ENCODE results near the gene GRAMD1A. TPM values are rescaled to one million over a fixed set of nuclear protein-coding genes. Genes with fewer than 3 reads are reported as not detected.

The GRAMD1A gene
- total RNA-seq, 4 donors from 2014 or later = 27.6 to 55.9 (median 34.0) TPM

DNA sequence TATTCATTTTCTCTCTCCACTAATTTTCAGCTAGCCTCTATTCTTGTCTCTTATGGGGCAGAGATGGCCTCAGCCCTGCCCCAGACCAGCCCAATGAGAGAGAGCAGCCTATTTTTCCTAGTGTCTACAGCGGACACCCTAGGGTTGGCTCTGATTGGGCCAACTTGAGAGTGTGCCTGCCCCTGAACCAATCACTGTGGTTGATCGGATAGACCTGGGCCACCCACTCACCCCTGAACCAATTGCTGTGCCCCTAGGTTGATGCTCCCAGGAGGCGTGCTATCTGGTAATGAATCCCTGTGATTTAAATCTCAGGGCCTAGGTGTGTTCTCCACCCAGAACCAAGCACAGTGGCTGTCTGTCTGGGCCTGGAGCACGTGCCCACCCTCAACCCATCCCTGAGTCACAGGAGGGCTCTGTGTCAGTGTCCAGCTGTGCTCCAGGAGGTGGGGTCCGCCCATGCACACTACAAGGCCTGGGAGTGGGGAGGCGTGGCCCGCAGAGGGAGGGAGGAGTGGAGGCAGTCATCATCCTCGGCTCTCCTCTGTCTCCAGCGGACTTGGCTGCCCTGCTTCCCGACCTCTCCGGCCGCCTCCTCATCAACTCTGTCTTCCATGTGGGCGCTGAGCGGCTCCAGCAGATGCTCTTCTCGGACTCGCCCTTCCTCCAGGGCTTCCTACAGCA lies 15.3 kb downstream of the GRAMD1A start:
- TF ChIP-seq, protein P1, sequence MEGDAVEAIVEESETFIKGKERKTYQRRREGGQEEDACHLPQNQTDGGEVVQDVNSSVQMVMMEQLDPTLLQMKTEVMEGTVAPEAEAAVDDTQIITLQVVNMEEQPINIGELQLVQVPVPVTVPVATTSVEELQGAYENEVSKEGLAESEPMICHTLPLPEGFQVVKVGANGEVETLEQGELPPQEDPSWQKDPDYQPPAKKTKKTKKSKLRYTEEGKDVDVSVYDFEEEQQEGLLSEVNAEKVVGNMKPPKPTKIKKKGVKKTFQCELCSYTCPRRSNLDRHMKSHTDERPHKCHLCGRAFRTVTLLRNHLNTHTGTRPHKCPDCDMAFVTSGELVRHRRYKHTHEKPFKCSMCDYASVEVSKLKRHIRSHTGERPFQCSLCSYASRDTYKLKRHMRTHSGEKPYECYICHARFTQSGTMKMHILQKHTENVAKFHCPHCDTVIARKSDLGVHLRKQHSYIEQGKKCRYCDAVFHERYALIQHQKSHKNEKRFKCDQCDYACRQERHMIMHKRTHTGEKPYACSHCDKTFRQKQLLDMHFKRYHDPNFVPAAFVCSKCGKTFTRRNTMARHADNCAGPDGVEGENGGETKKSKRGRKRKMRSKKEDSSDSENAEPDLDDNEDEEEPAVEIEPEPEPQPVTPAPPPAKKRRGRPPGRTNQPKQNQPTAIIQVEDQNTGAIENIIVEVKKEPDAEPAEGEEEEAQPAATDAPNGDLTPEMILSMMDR (IDR thresholded peaks at IDR 0.05; ENCODE audit: low read depth) = no peak

DNA sequence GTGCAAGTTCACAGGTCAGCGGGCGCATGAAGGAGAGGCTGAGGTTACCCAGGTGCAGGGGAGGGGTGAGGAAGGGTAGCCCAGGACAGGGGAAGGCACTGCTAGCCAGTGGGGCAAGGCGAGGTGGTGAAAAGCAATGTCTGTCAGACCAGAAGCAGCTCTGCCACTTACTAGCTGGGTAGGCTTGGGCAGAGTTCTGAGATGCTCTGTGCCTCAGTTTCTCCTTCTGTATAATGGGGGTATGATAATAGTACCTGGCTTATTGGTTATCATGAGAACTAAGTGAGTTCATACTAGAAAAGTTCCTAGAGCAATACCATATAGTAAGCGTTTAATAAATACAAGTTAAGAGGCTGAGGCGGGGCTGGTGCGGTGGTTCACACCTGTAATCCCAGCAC lies 15.8 kb downstream of the GRAMD1A start:
- TF ChIP-seq, protein P1 (IDR thresholded peaks at IDR 0.05; ENCODE audit: low read depth) = no peak

DNA sequence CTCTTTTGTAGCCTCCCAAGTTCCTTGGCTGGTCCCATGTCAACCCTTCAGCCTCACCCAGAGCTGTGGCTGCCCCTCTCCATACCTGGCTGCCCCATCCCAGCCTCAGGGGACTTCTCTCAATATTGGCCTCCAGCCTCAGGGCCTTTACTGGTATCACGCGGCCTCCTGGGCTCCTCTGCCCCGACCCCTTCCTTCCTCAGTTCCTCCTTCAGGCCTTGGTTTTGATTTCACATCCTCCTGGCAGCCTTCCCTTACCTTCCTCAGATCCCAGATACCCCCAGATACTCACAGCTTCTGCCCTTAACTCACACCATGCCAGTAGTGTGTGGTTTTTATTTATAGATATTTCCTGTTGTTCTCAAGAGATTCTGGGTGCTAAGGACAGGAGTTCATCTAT lies 17.4 kb downstream of the GRAMD1A start:
- TF ChIP-seq, protein P1 (IDR thresholded peaks at IDR 0.05; ENCODE audit: low read depth) = no peak

DNA sequence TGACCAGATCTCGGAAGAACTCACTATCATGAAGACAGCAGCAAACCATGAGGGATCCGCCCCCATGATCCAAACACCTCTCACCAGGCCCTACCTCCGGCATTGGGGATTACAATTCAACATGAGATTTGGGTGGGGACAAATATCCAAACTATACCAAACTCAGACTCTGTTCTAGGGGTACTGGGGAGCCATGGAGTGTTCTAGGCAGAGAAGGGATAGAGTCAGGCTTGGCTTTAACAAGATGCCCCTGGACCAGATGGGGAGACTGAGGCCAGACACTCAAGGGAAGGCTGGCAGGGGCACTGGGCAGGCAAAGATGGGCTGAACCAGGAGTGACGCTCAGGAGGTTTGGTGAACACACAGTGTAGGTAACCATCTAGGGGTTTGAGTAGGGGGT lies 18.3 kb downstream of the GRAMD1A start:
- TF ChIP-seq, protein P1 (IDR thresholded peaks at IDR 0.05; ENCODE audit: low read depth) = no peak

DNA sequence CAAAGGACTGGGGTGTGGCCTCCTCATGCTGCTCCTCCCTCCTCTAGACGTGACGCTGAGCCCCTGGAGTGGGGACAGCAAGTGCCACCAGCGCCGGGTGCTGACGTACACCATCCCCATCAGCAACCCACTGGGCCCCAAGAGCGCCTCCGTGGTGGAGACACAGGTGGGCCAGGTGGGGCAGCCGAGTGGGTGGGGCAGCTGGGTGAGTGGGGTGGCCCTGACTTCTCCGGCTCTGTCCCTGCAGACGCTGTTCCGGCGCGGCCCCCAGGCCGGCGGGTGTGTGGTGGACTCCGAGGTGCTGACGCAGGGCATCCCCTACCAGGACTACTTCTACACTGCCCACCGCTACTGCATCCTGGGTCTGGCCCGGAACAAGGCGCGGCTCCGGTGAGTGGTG lies 19.0 kb downstream of the GRAMD1A start:
- TF ChIP-seq, protein P1 (IDR thresholded peaks at IDR 0.05; ENCODE audit: low read depth) = no peak

DNA sequence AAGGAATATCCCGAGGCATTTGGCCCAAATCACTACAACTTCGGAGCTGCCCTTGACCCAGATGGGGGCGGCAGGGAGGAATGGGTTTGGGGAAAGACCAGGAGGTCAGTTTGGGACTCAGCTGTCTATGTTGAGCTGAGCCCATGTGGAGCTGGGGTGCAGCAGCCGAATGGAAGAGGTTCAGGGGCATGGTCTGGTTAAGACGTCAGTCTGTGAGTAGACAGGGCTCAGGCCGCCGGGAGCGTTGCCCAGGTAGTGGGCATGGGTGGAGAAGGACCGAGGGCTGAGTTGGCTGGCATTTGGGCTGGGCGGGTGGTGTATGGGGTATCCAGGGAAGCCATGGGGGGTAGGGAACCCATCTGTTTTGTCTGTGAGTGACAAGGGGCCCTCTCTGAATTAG lies 20.9 kb downstream of the GRAMD1A start:
- TF ChIP-seq, protein P1 (IDR thresholded peaks at IDR 0.05; ENCODE audit: low read depth) = no peak

DNA sequence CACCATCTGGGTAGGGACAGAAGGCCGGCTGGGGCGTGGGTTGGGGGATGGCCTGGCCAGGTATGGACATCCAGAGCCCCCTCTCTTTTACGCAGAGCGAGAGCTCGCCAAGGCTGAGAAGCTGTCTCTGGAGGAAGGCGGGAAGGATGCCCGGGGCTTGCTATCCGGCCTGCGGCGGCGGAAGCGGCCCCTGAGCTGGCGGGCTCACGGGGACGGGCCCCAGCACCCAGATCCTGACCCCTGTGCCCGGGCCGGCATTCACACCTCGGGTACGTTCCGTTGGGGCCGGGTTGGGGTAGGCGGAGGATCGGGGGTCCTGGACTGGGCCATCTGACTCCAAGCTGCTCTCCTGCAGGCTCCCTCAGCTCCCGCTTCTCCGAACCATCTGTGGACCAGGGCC lies 21.5 kb downstream of the GRAMD1A start:
- TF ChIP-seq, protein P1 (IDR thresholded peaks at IDR 0.05; ENCODE audit: low read depth) = no peak

All from subcutaneous adipose tissue (tissue), 4 donors.